ENCODE measurements around the gene PCDHA1. TPM values are rescaled to one million over a fixed set of nuclear protein-coding genes. Genes with fewer than 3 reads are reported as not detected.
A peak's percentile ranks its signal among the peaks of the same experiment; 100 is the strongest.
"Not testable (repeated sequence)": the region's sequence is repeated elsewhere in the genome, so short reads cannot be mapped to it uniquely, and the experiment has no call there.

PCDHA1 gene
- total RNA-seq, 1 donor from 2014 or later: not detected

- Mint-ChIP-seq H3K4me1 (ENCODE audit: unreplicated experiment) (no peaks in the 10 kb centered on the region), H3K36me3 (no peaks in the 10 kb centered on the region), H3K27ac (no peak overlapping the region), H3K9me3 (peaks cover 10% of the 10 kb centered on the region), H3K27me3 (no peaks in the 10 kb centered on the region), H3K4me3 (no peak overlapping the region)
- TF ChIP-seq, protein P1, sequence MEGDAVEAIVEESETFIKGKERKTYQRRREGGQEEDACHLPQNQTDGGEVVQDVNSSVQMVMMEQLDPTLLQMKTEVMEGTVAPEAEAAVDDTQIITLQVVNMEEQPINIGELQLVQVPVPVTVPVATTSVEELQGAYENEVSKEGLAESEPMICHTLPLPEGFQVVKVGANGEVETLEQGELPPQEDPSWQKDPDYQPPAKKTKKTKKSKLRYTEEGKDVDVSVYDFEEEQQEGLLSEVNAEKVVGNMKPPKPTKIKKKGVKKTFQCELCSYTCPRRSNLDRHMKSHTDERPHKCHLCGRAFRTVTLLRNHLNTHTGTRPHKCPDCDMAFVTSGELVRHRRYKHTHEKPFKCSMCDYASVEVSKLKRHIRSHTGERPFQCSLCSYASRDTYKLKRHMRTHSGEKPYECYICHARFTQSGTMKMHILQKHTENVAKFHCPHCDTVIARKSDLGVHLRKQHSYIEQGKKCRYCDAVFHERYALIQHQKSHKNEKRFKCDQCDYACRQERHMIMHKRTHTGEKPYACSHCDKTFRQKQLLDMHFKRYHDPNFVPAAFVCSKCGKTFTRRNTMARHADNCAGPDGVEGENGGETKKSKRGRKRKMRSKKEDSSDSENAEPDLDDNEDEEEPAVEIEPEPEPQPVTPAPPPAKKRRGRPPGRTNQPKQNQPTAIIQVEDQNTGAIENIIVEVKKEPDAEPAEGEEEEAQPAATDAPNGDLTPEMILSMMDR (conservative IDR thresholded peaks at IDR 0.05): no peak
- no peak for DNase-seq (ENCODE audit: extremely low spot score, unreplicated experiment)
These were observed 18.5 kb upstream of the PCDHA1 start for GRCh38 chr5:140767444-140767843.

DNA sequence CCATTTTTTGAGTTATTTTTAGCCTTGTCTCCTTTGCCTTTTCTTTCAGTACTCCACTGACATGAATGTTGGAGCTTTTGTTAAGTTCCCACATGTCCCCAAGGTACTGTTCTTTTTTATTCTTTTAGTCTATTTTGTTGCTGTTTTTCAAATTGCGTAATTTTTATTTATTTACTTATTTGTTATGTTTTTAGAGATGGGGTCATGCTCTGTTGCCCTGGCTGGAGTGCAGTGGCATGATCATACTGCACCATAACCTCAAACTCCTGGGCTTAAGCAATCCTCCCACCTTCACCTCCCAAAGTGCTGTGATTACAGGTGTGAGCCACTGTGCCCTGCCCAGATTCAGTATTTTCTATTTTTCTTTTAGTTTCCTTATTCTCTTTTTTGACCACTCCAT is 5.4 kb upstream of the PCDHA1 start:
- H3K27me3 Mint-ChIP-seq: no peaks in the 10 kb centered on the region
- no peak for DNase-seq (ENCODE audit: extremely low spot score, unreplicated experiment)
- no peak overlapping the region for H3K27ac Mint-ChIP-seq
- no peaks in the 10 kb centered on the region for H3K4me1 Mint-ChIP-seq (ENCODE audit: unreplicated experiment)
- TF ChIP-seq, protein P1 (conservative IDR thresholded peaks at IDR 0.05): no peak
- H3K4me3 Mint-ChIP-seq: no peak overlapping the region
- peaks cover 5% of the 10 kb centered on the region for H3K9me3 Mint-ChIP-seq
- no peaks in the 10 kb centered on the region for H3K36me3 Mint-ChIP-seq

- H3K27ac Mint-ChIP-seq: not testable (repeated sequence)
These were observed 1.5 kb downstream of the PCDHA1 start for GRCh38 chr5:140787422-140787821.

DNA sequence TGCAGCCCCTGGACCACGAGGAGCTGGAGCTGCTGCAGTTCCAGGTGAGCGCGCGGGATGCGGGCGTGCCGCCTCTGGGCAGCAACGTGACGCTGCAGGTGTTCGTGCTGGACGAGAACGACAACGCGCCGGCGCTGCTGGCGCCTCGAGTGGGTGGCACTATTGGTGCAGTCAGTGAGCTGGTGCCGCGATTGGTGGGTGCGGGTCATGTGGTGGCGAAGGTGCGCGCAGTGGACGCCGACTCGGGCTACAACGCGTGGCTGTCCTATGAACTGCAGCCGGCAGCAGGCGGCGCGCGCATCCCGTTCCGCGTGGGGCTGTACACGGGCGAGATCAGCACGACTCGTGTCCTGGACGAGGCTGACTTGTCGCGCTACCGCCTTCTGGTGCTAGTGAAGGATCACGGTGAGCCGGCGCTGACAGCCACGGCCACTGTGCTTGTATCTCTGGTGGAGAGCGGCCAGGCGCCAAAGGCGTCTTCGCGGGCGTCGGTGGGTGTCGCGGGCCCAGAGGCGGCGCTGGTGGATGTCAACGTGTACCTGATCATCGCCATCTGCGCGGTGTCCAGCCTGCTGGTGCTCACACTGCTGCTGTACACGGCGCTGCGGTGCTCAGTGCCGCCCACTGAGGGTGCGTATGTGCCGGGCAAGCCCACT is 2.0 kb downstream of the PCDHA1 start:
- H3K27me3 Mint-ChIP-seq; H3K4me1 Mint-ChIP-seq (ENCODE audit: unreplicated experiment); DNase-seq (ENCODE audit: extremely low spot score, unreplicated experiment); H3K36me3 Mint-ChIP-seq; H3K27ac Mint-ChIP-seq; H3K4me3 Mint-ChIP-seq; H3K9me3 Mint-ChIP-seq: not testable (repeated sequence)

More at GRCh38 chr5:140787422-140787821, 1.5 kb downstream of the PCDHA1 start:
- H3K4me3 Mint-ChIP-seq; DNase-seq (ENCODE audit: extremely low spot score, unreplicated experiment); H3K36me3 Mint-ChIP-seq; H3K27me3 Mint-ChIP-seq; H3K4me1 Mint-ChIP-seq (ENCODE audit: unreplicated experiment): not testable (repeated sequence)
- peaks cover 13% of the 10 kb centered on the region for H3K9me3 Mint-ChIP-seq

- Mint-ChIP-seq H3K27ac (no peak overlapping the region), H3K4me1 (ENCODE audit: unreplicated experiment) (no peaks in the 10 kb centered on the region), H3K4me3 (no peak overlapping the region), H3K27me3 (no peaks in the 10 kb centered on the region), H3K36me3 (peaks cover 5% of the 10 kb centered on the region), H3K9me3 (peaks cover 5% of the 10 kb centered on the region)
- TF ChIP-seq, protein P1 (conservative IDR thresholded peaks at IDR 0.05): no peak
- DNase-seq (ENCODE audit: extremely low spot score, unreplicated experiment): no peak
These were observed 5.1 kb downstream of the PCDHA1 start for GRCh38 chr5:140791089-140791488.

DNA sequence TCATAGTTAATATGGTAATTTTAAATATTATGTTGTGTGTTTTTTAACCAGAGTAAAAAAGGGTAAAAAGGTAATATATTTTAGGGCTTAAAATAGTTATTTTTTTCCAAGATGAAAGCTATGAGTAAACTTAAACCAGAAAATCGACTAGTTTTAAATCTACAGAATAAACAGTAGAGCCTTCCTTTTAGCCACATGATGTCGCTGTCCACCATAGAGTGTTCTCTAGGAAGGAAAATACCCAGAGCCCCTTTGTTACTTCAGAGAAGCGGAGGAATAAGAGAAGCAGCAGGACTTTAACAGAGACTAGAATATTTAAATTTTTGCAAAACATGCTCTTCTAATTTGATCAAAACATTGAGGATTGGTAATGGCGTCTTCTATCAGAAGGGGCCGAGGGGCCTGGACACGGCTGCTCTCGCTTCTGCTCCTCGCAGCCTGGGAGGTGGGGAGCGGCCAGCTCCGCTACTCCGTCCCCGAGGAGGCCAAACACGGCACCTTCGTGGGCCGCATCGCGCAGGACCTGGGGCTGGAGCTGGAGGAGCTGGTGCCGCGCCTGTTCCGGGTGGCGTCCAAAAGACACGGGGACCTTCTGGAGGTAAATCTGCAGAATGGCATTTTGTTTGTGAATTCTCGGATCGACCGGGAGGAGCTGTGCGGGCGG is 8.8 kb downstream of the PCDHA1 start, which contains the start of gene PCDHA2:
Gene PCDHA2, plus strand, starts transcription at position 258 of the 664 bp plus-strand sequence.
- no peak for DNase-seq (ENCODE audit: extremely low spot score, unreplicated experiment)
- Mint-ChIP-seq H3K4me1 (ENCODE audit: unreplicated experiment) (no peaks in the 10 kb centered on the region), H3K36me3 (peaks cover 5% of the 10 kb centered on the region), H3K27me3 (no peaks in the 10 kb centered on the region), H3K4me3 (peak within 1 kb of the TSS; percentile 91), H3K27ac (peak within 1 kb of the TSS; percentile 51), H3K9me3 (peaks cover 1% of the 10 kb centered on the region)
- TF ChIP-seq, protein P1 (conservative IDR thresholded peaks at IDR 0.05): peak; percentile 37

All from type B pancreatic cell (in vitro differentiated cells).